ENCODE results near the gene ATP2B2. TPM values are rescaled to one million over a fixed set of nuclear protein-coding genes. Genes with fewer than 3 reads are reported as not detected.
A peak's percentile ranks its signal among the peaks of the same experiment; 100 is the strongest.

Gene ATP2B2
- total and polyA plus RNA-seq, 2 donors from 2014 or later: 0.19 to 0.22 TPM

DNA sequence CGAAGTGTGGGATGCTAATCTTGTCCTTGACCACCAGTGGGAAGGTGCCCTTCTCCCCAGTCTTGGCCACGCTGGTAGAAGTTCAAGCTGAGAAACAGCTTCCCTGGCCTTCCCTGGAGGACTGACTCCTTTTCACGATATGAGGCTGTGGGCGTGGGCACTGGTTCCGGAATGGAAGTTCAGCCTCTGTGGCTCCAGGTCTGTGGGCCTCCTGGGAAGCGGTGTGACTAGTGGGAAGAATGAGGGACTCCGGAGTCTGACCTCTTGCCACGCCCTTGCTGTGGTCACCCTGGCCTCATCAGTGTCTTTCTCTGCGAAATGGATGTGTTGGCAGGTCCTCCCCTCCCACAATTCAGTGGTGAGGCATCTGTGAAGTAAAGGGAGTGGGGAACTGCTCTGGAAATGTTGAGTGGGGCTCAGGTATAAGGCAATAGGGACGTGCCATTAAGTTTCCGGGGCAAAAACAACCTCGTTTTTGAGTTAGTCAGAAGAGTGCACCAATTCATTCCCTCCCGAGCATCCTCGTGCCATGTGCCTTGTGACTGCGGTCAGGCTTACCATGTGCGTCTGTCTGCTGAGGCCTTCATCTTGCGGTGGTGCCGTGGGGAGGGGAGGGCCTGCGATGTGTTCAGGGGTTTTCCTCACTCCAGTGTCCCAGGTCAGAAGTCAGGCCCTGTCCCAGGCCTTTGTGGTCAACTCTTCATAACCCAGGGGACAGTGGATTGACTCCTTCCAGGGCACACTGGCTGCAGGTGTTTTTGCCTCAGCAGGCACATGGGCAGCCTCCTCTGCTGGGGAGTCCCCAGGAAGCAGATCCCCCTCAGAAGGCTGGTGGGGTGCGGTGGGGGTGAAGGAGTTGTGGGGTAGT, 172.7 kb downstream of the ATP2B2 start:
- H3K4me1 ChIP-seq (ENCODE audit: control insufficient read depth in 2 of 3, insufficient read depth in 2 of 3, low read depth in 1 of 3, low read length in 3 of 3): no peaks in the 10 kb centered on the region
- no peak overlapping the region for H3K9ac ChIP-seq (ENCODE audit: low read length in 3 of 3)
- TF ChIP-seq, protein P1, sequence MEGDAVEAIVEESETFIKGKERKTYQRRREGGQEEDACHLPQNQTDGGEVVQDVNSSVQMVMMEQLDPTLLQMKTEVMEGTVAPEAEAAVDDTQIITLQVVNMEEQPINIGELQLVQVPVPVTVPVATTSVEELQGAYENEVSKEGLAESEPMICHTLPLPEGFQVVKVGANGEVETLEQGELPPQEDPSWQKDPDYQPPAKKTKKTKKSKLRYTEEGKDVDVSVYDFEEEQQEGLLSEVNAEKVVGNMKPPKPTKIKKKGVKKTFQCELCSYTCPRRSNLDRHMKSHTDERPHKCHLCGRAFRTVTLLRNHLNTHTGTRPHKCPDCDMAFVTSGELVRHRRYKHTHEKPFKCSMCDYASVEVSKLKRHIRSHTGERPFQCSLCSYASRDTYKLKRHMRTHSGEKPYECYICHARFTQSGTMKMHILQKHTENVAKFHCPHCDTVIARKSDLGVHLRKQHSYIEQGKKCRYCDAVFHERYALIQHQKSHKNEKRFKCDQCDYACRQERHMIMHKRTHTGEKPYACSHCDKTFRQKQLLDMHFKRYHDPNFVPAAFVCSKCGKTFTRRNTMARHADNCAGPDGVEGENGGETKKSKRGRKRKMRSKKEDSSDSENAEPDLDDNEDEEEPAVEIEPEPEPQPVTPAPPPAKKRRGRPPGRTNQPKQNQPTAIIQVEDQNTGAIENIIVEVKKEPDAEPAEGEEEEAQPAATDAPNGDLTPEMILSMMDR (IDR thresholded peaks at IDR 0.05; ENCODE audit: borderline replicate concordance, extremely low read depth, insufficient read depth): no peak
- H3K36me3 ChIP-seq (ENCODE audit: control insufficient read depth in 2 of 3, insufficient read depth in 3 of 3, low read length in 3 of 3): no peaks in the 10 kb centered on the region
- peaks cover 2% of the 10 kb centered on the region for H3K27me3 ChIP-seq (ENCODE audit: control insufficient read depth, insufficient read depth, low read length)
- no peak overlapping the region for H3K4me3 ChIP-seq (ENCODE audit: low read length in 3 of 3)
- peak in 1 of 5 donors; percentile 32 for DNase-seq
- FAIRE-seq: no peak
- H3K27ac ChIP-seq (ENCODE audit: low read depth in 2 of 2, low read length in 2 of 2): no peak overlapping the region
- intact Hi-C loops (cut with DNase I): no loop called here
- H3K9me3 ChIP-seq (ENCODE audit: control insufficient read depth in 2 of 3, insufficient read depth in 1 of 3, low read length in 3 of 3): no peaks in the 10 kb centered on the region

DNA sequence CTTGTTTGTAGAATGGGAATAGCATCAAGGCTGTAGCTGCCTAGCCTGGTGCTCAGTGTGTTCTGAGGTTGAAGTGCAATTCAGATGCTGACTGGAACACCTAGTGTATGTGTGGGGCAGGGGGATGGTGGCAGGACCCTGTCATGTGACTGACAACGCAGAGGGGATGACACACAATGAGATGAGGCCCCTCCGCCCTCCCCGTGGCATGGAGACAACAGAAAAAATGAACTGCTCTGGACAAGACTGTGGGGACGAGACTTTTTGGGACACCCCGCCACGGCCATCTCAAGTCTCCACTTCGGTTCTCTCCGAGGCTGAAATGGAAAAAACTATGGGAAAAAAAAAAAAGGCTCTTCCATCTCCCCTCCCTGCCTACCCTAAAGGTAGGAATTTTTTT, 174.1 kb downstream of the ATP2B2 start:
- Histone ChIP-seq H3K4me3 (ENCODE audit: low read length in 3 of 3) (no peak overlapping the region), H3K4me1 (ENCODE audit: control insufficient read depth in 2 of 3, insufficient read depth in 2 of 3, low read depth in 1 of 3, low read length in 3 of 3) (no peaks in the 10 kb centered on the region), H3K27ac (ENCODE audit: low read depth in 2 of 2, low read length in 2 of 2) (no peak overlapping the region), H3K36me3 (ENCODE audit: control insufficient read depth in 2 of 3, insufficient read depth in 3 of 3, low read length in 3 of 3) (no peaks in the 10 kb centered on the region), H3K9ac (ENCODE audit: low read length in 3 of 3) (no peak overlapping the region), H3K27me3 (ENCODE audit: control insufficient read depth, insufficient read depth, low read length) (peaks cover 7% of the 10 kb centered on the region), H3K9me3 (ENCODE audit: control insufficient read depth in 2 of 3, insufficient read depth in 1 of 3, low read length in 3 of 3) (no peaks in the 10 kb centered on the region)
- intact Hi-C loops (cut with DNase I): no loop called here
- TF ChIP-seq, protein P1 (IDR thresholded peaks at IDR 0.05; ENCODE audit: borderline replicate concordance, extremely low read depth, insufficient read depth): no peak
- DNase-seq (peak in 1 of 5 donors; percentile 21), FAIRE-seq (no peak)

DNA sequence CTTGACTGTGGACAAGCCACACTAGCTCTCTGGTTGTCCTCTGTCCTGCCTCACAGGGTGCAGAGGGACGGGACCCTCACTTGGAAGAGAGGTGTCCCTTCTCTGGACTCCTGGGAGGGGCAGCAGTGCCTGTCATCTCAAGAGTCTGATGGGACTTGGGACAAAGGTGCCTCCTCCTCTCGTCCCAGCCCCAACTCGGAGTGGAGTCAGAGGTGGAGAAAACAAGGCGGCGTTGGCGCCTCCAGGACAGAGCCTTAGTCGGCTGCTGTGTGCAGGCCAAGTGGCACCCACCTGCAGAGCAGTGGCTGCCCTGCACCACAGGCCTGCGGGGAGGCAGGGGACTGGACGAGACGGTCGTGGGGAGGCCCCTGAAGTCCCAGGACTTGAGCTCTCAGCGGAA, 175.1 kb downstream of the ATP2B2 start:
- Histone ChIP-seq H3K4me1 (ENCODE audit: control insufficient read depth in 2 of 3, insufficient read depth in 2 of 3, low read depth in 1 of 3, low read length in 3 of 3) (no peaks in the 10 kb centered on the region), H3K9me3 (ENCODE audit: control insufficient read depth in 2 of 3, insufficient read depth in 1 of 3, low read length in 3 of 3) (no peaks in the 10 kb centered on the region), H3K36me3 (ENCODE audit: control insufficient read depth in 2 of 3, insufficient read depth in 3 of 3, low read length in 3 of 3) (no peaks in the 10 kb centered on the region), H3K9ac (ENCODE audit: low read length in 3 of 3) (no peak overlapping the region), H3K27me3 (ENCODE audit: control insufficient read depth, insufficient read depth, low read length) (peaks cover 7% of the 10 kb centered on the region), H3K4me3 (ENCODE audit: low read length in 3 of 3) (no peak overlapping the region), H3K27ac (ENCODE audit: low read depth in 2 of 2, low read length in 2 of 2) (no peak overlapping the region)
- TF ChIP-seq, protein P1 (IDR thresholded peaks at IDR 0.05; ENCODE audit: borderline replicate concordance, extremely low read depth, insufficient read depth): no peak
- no peak for FAIRE-seq
- intact Hi-C loops (cut with DNase I): no loop called here
- peak in 1 of 5 donors; percentile 39 for DNase-seq

Measured in kidney (tissue), 14 donors.